ENCODE results near the gene ATP6V1E1. TPM values are rescaled to one million over a fixed set of nuclear protein-coding genes. Genes with fewer than 3 reads are reported as not detected.
A peak's percentile ranks its signal among the peaks of the same experiment; 100 is the strongest.

Gene ATP6V1E1
- total RNA-seq, 4 donors from 2014 or later, result 150 to 194 (median 168) TPM

GRCh38 chr22:17629173-17629489 is 582 bp upstream of the ATP6V1E1 start:
- TF ChIP-seq POLR2A (IDR thresholded peaks at IDR 0.05; ENCODE audit: low read depth) (no peak), POLR2AphosphoS5 (IDR thresholded peaks at IDR 0.05) (no peak), EP300 (IDR thresholded peaks at IDR 0.05) (no peak)
- TF ChIP-seq, protein P1, sequence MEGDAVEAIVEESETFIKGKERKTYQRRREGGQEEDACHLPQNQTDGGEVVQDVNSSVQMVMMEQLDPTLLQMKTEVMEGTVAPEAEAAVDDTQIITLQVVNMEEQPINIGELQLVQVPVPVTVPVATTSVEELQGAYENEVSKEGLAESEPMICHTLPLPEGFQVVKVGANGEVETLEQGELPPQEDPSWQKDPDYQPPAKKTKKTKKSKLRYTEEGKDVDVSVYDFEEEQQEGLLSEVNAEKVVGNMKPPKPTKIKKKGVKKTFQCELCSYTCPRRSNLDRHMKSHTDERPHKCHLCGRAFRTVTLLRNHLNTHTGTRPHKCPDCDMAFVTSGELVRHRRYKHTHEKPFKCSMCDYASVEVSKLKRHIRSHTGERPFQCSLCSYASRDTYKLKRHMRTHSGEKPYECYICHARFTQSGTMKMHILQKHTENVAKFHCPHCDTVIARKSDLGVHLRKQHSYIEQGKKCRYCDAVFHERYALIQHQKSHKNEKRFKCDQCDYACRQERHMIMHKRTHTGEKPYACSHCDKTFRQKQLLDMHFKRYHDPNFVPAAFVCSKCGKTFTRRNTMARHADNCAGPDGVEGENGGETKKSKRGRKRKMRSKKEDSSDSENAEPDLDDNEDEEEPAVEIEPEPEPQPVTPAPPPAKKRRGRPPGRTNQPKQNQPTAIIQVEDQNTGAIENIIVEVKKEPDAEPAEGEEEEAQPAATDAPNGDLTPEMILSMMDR (IDR thresholded peaks at IDR 0.05), result no peak
- no peaks in the 10 kb centered on the region for H3K27me3 ChIP-seq
- H3K27ac ChIP-seq (replicated peaks in 1 of 4), result peak overlapping the region; percentile 89 to 95 (median 90)
- peaks cover 18 to 46% (median 41%) of the 10 kb centered on the region in 4 donors for H3K4me1 ChIP-seq
- H3K36me3 ChIP-seq, result peaks cover 0 to 15% (median 6%) of the 10 kb centered on the region in 4 donors
- H3K9me3 ChIP-seq, result peaks cover 0 to 3% (median 0%) of the 10 kb centered on the region in 4 donors
- intact Hi-C loops (cut with DNase I), result no loop called here
- no peak for DNase-seq (ENCODE audit: extremely low spot score)
- H3K4me3 ChIP-seq, result peak overlapping the region; percentile 75 to 98 (median 84)
- 0% methylated on average over 1 of the region's 1 CpG for WGBS

DNA sequence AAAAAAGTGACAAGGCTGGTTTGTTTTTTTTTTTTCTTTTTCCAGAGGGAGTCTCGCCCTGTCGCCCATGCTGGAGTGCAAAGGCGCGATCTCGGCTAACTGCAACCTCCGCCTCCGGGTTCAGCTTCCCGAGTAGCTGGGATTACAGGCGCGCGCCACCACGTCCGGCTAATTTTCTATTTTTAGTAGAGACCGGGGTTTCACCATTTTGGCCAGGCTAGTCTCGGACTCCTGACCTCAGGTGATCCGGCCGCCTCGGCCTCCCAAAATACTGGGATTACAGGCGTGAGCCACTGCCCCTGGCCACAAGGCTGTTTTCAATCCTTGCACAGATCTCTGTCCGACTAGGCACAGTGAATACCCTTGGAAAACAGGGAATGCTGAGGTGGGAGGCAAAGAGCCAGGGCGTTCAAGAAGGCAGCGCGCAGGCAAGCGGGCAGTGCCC is 566 bp downstream of the ATP6V1E1 start:
- 15% methylated on average over 19 of the region's 24 CpGs for WGBS
- no peak for DNase-seq (ENCODE audit: extremely low spot score)
- intact Hi-C loops (cut with DNase I), result no loop called here

GRCh38 chr22:17613280-17613679 is 15.3 kb downstream of the ATP6V1E1 start:
- Histone ChIP-seq H3K4me3 (no peak overlapping the region), H3K36me3 (peaks cover 32 to 84% (median 69%) of the 10 kb centered on the region in 4 donors), H3K27me3 (no peaks in the 10 kb centered on the region), H3K27ac (replicated peaks in 1 of 4) (no peak overlapping the region), H3K4me1 (peaks cover 0 to 7% (median 0%) of the 10 kb centered on the region in 4 donors), H3K9me3 (no peaks in the 10 kb centered on the region)
- intact Hi-C loops (cut with DNase I), result no loop called here
- DNase-seq (ENCODE audit: extremely low spot score), result no peak
- TF ChIP-seq POLR2A (IDR thresholded peaks at IDR 0.05; ENCODE audit: low read depth) (no peak), EP300 (IDR thresholded peaks at IDR 0.05) (no peak), POLR2AphosphoS5 (IDR thresholded peaks at IDR 0.05) (no peak)
- TF ChIP-seq, protein P1 (IDR thresholded peaks at IDR 0.05), result no peak
- WGBS, result 94% methylated on average over 7 of the region's 7 CpGs

More for the DNA sequence above, 566 bp downstream of the ATP6V1E1 start:
- Histone ChIP-seq H3K4me3 (peak overlapping the region; percentile 75 to 98 (median 84)), H3K27me3 (no peaks in the 10 kb centered on the region), H3K27ac (replicated peaks in 1 of 4) (peak overlapping the region; percentile 89 to 95 (median 90)), H3K36me3 (peaks cover 0 to 27% (median 9%) of the 10 kb centered on the region in 4 donors), H3K4me1 (peaks cover 18 to 47% (median 45%) of the 10 kb centered on the region in 4 donors), H3K9me3 (peaks cover 0 to 3% (median 0%) of the 10 kb centered on the region in 4 donors)
- TF ChIP-seq POLR2AphosphoS5 (IDR thresholded peaks at IDR 0.05) (no peak), POLR2A (IDR thresholded peaks at IDR 0.05; ENCODE audit: low read depth) (no peak), EP300 (IDR thresholded peaks at IDR 0.05) (no peak)
- TF ChIP-seq, protein P1 (IDR thresholded peaks at IDR 0.05), result no peak

GRCh38 chr22:17612057-17612456 is 16.5 kb downstream of the ATP6V1E1 start:
- H3K4me3 ChIP-seq, result no peak overlapping the region
- no peak for DNase-seq (ENCODE audit: extremely low spot score)
- H3K27me3 ChIP-seq, result no peaks in the 10 kb centered on the region
- intact Hi-C loops (cut with DNase I), result no loop called here
- peaks cover 22 to 82% (median 67%) of the 10 kb centered on the region in 4 donors for H3K36me3 ChIP-seq
- WGBS, result 62% methylated on average over 3 of the region's 3 CpGs
- H3K27ac ChIP-seq (replicated peaks in 1 of 4), result no peak overlapping the region
- no peaks in the 10 kb centered on the region for H3K9me3 ChIP-seq
- peaks cover 5 to 9% (median 7%) of the 10 kb centered on the region in 4 donors for H3K4me1 ChIP-seq
- TF ChIP-seq, protein P1 (IDR thresholded peaks at IDR 0.05), result no peak
- TF ChIP-seq POLR2A (IDR thresholded peaks at IDR 0.05; ENCODE audit: low read depth), result no peak
- no peak for TF ChIP-seq POLR2AphosphoS5 (IDR thresholded peaks at IDR 0.05)
- TF ChIP-seq EP300 (IDR thresholded peaks at IDR 0.05), result no peak

Data from esophagus muscularis mucosa (tissue), 4 donors.